Panc1 (cell line): ENCODE data around the gene PFDN4.

ENCODE experiments used
- POLR2AphosphoS5 ChIP-seq: IDR thresholded peaks from 2 replicates; pipeline ENCODE4 v1.6.1; 2012; ENCODE audit warnings: mild to moderate bottlenecking, low read depth, low read length, moderate library complexity
- SIN3A ChIP-seq: IDR thresholded peaks from 2 replicates; pipeline ENCODE4 v1.6.1; 2012; ENCODE audit warnings: low read depth, mild to moderate bottlenecking, low read length, moderate library complexity, borderline replicate concordance; ENCODE audit not compliant: insufficient read depth
- TCF7L2 ChIP-seq: IDR thresholded peaks from 2 replicates; pipeline ENCODE4 v1.6.1; 2011; ENCODE audit warnings: mild to moderate bottlenecking, low read depth, low read length, inconsistent platforms
- TF ChIP-seq, protein P1 (sequence below): fragments of 450-650 bp; IDR thresholded peaks from 2 replicates; pipeline ENCODE4 v1.5.1; 2017; ENCODE audit warnings: mild to moderate bottlenecking
- TF ChIP-seq, protein P2 (sequence below), 2 experiments: IDR thresholded peaks; 2 replicates each; pipeline ENCODE4 v1.6.1; 2011 to 2012; ENCODE audit warnings: low read depth in 2 of 2, control low read depth in 1 of 2, low read length in 1 of 2, mild to moderate bottlenecking in 1 of 2, moderate library complexity in 1 of 2; ENCODE audit not compliant: insufficient read depth in 1 of 2

- TF ChIP-seq POLR2AphosphoS5, result no peak
- TF ChIP-seq, protein P1, sequence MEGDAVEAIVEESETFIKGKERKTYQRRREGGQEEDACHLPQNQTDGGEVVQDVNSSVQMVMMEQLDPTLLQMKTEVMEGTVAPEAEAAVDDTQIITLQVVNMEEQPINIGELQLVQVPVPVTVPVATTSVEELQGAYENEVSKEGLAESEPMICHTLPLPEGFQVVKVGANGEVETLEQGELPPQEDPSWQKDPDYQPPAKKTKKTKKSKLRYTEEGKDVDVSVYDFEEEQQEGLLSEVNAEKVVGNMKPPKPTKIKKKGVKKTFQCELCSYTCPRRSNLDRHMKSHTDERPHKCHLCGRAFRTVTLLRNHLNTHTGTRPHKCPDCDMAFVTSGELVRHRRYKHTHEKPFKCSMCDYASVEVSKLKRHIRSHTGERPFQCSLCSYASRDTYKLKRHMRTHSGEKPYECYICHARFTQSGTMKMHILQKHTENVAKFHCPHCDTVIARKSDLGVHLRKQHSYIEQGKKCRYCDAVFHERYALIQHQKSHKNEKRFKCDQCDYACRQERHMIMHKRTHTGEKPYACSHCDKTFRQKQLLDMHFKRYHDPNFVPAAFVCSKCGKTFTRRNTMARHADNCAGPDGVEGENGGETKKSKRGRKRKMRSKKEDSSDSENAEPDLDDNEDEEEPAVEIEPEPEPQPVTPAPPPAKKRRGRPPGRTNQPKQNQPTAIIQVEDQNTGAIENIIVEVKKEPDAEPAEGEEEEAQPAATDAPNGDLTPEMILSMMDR, result no peak
- TF ChIP-seq, protein P2, sequence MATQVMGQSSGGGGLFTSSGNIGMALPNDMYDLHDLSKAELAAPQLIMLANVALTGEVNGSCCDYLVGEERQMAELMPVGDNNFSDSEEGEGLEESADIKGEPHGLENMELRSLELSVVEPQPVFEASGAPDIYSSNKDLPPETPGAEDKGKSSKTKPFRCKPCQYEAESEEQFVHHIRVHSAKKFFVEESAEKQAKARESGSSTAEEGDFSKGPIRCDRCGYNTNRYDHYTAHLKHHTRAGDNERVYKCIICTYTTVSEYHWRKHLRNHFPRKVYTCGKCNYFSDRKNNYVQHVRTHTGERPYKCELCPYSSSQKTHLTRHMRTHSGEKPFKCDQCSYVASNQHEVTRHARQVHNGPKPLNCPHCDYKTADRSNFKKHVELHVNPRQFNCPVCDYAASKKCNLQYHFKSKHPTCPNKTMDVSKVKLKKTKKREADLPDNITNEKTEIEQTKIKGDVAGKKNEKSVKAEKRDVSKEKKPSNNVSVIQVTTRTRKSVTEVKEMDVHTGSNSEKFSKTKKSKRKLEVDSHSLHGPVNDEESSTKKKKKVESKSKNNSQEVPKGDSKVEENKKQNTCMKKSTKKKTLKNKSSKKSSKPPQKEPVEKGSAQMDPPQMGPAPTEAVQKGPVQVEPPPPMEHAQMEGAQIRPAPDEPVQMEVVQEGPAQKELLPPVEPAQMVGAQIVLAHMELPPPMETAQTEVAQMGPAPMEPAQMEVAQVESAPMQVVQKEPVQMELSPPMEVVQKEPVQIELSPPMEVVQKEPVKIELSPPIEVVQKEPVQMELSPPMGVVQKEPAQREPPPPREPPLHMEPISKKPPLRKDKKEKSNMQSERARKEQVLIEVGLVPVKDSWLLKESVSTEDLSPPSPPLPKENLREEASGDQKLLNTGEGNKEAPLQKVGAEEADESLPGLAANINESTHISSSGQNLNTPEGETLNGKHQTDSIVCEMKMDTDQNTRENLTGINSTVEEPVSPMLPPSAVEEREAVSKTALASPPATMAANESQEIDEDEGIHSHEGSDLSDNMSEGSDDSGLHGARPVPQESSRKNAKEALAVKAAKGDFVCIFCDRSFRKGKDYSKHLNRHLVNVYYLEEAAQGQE (IDR thresholded peaks at IDR 0.05; ENCODE audit: insufficient read depth in 1 of 2, low read depth in 2 of 2, low read length in 1 of 2), result no peak
- TF ChIP-seq TCF7L2, result no peak
- TF ChIP-seq SIN3A, result no peak
Measured at GRCh38 chr20:54237116-54237943, 29.4 kb downstream of the PFDN4 start.
